Panc1 (cell line): ENCODE measurements around the gene GRIK1. TPM values are rescaled to one million over a fixed set of nuclear protein-coding genes. Genes with fewer than 3 reads are reported as not detected.

ENCODE experiments used
- ATAC-seq: fragments of 200-7000 bp; cut with Tn5 transposase; 2 replicates; pipeline ENCODE4 v1.9.1; 2020; ENCODE audit warnings: mild to moderate bottlenecking, moderate library complexity
- BruUV-seq: library from RNA; stranded (reverse); fragments of 400-500 nt; replicated peaks from 2 replicates; lab custom pipeline; 2021; lab: Mats Ljungman, UMichigan
- CTCF ChIA-PET: fragments of 300-600 bp; sonication (Branson Sonifier 250); formaldehyde crosslinking; loops from one replicate; lab custom pipeline; 2022; ENCODE audit warnings: antibody characterized with exemption; lab: Charles Lee
- POLR2A ChIA-PET: fragments of 300-600 bp; sonication (Branson Sonifier 250); formaldehyde crosslinking; loops from one replicate; lab custom pipeline; 2022; ENCODE audit warnings: antibody characterized with exemption; lab: Charles Lee
- DNase-seq: peaks from one replicate; pipeline ENCODE4 v3.0.0-alpha.2; 2010; ENCODE audit warnings: low read depth, low spot score
- H3K27ac ChIP-seq: 2 replicates; pipeline ENCODE4 v1.5.1; 2011; ENCODE audit warnings: mild to moderate bottlenecking, low read length, inconsistent platforms
- H3K27me3 ChIP-seq: fragments of 200-500 bp; sonication (Bioruptor generic); 2 replicates; pipeline ENCODE4 v1.6.0; 2014; ENCODE audit warnings: low read length, inconsistent platforms; ENCODE audit not compliant: control insufficient read depth, insufficient read depth
- H3K36me3 ChIP-seq: fragments of 200-500 bp; sonication (Bioruptor generic); 2 replicates; pipeline ENCODE4 v1.5.1; 2014; ENCODE audit warnings: inconsistent platforms, mild to moderate bottlenecking, low read length, moderate library complexity; ENCODE audit not compliant: control insufficient read depth, insufficient read depth
- H3K4me1 ChIP-seq: 2 replicates; pipeline ENCODE4 v1.5.1; 2011; ENCODE audit warnings: inconsistent platforms, mild to moderate bottlenecking, low read length, moderate library complexity; ENCODE audit not compliant: control insufficient read depth, insufficient read depth
- H3K4me3 ChIP-seq, 2 experiments: 2 replicates each; pipeline ENCODE4 v1.5.1; 2011 to 2012; ENCODE audit warnings: low read depth in 2 of 2, low read length in 2 of 2, mild to moderate bottlenecking in 2 of 2, inconsistent platforms in 1 of 2, moderate library complexity in 1 of 2
- H3K9me3 ChIP-seq: fragments of 200-500 bp; sonication (Bioruptor generic); 2 replicates; pipeline ENCODE4 v1.5.1; 2014; ENCODE audit warnings: low read depth, mild to moderate bottlenecking, inconsistent platforms, low read length, moderate library complexity; ENCODE audit not compliant: control insufficient read depth, insufficient read depth
- POLR2AphosphoS5 ChIP-seq: IDR thresholded peaks from 2 replicates; pipeline ENCODE4 v1.6.1; 2012; ENCODE audit warnings: mild to moderate bottlenecking, low read depth, low read length, moderate library complexity
- SIN3A ChIP-seq: IDR thresholded peaks from 2 replicates; pipeline ENCODE4 v1.6.1; 2012; ENCODE audit warnings: low read depth, mild to moderate bottlenecking, low read length, moderate library complexity, borderline replicate concordance; ENCODE audit not compliant: insufficient read depth
- TCF7L2 ChIP-seq: IDR thresholded peaks from 2 replicates; pipeline ENCODE4 v1.6.1; 2011; ENCODE audit warnings: mild to moderate bottlenecking, low read depth, low read length, inconsistent platforms
- in situ Hi-C: cut with HindIII; loops from 2 replicates; pipeline ENCODE4 v1.10.0; 2016; ENCODE audit warnings: low sequenced_read_pairs, low pct_unique_long_range_greater_than_20kb
- intact Hi-C: fragments of 100-400 bp; cut with micrococcal nuclease; formaldehyde crosslinking; loops from one replicate; pipeline ENCODE4 v1.10.0; 2022; ENCODE audit not compliant: unreplicated experiment
- total RNA-seq: library from RNA; stranded (reverse); gene quantifications from one replicate; pipeline ENCODE4 v1.2.1, GENCODE V29; 2021; ENCODE audit not compliant: unreplicated experiment
- TF ChIP-seq, protein P1 (sequence below), 2 experiments: IDR thresholded peaks; 2 replicates each; pipeline ENCODE4 v1.6.1; 2011 to 2012; ENCODE audit warnings: low read depth in 2 of 2, control low read depth in 1 of 2, low read length in 1 of 2, mild to moderate bottlenecking in 1 of 2, moderate library complexity in 1 of 2; ENCODE audit not compliant: insufficient read depth in 1 of 2
- TF ChIP-seq, protein P2 (sequence below): fragments of 450-650 bp; IDR thresholded peaks from 2 replicates; pipeline ENCODE4 v1.5.1; 2017; ENCODE audit warnings: mild to moderate bottlenecking

The GRIK1 gene
- total RNA-seq, 1 experiment from 2014 or later = not detected

DNA sequence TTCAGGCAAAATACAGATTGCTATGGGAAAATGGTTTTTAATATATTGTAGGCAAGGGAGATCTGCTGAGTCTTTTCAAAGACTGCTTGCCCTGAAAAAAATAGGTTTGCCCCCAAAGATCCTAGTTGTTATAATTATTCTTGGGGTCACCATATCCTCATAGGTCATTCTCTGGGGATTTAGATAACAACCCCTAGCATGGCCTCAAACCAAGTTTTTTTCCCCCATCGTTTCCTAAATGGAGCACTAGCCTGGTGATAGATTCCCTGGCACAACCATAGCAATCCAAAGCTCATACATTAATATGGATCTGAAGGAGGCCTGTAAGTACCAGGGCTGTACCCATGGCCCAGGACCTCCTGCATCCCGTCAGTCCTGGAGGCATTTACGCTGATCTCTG is 325.9 kb downstream of the GRIK1 start:
- intact Hi-C loops = no loop called here
- no TSS peak for BruUV-seq
- in situ Hi-C loops = no loop called here
- no peaks in the 10 kb centered on the region for H3K9me3 ChIP-seq
- DNase-seq (no peak), ATAC-seq (no peak)
- H3K27ac ChIP-seq = no peak overlapping the region
- no peaks in the 10 kb centered on the region for H3K4me1 ChIP-seq
- TF ChIP-seq TCF7L2 = no peak
- TF ChIP-seq, protein P1, sequence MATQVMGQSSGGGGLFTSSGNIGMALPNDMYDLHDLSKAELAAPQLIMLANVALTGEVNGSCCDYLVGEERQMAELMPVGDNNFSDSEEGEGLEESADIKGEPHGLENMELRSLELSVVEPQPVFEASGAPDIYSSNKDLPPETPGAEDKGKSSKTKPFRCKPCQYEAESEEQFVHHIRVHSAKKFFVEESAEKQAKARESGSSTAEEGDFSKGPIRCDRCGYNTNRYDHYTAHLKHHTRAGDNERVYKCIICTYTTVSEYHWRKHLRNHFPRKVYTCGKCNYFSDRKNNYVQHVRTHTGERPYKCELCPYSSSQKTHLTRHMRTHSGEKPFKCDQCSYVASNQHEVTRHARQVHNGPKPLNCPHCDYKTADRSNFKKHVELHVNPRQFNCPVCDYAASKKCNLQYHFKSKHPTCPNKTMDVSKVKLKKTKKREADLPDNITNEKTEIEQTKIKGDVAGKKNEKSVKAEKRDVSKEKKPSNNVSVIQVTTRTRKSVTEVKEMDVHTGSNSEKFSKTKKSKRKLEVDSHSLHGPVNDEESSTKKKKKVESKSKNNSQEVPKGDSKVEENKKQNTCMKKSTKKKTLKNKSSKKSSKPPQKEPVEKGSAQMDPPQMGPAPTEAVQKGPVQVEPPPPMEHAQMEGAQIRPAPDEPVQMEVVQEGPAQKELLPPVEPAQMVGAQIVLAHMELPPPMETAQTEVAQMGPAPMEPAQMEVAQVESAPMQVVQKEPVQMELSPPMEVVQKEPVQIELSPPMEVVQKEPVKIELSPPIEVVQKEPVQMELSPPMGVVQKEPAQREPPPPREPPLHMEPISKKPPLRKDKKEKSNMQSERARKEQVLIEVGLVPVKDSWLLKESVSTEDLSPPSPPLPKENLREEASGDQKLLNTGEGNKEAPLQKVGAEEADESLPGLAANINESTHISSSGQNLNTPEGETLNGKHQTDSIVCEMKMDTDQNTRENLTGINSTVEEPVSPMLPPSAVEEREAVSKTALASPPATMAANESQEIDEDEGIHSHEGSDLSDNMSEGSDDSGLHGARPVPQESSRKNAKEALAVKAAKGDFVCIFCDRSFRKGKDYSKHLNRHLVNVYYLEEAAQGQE (IDR thresholded peaks at IDR 0.05; ENCODE audit: insufficient read depth in 1 of 2, low read depth in 2 of 2, low read length in 1 of 2) = no peak
- TF ChIP-seq SIN3A = no peak
- no peak for TF ChIP-seq POLR2AphosphoS5
- TF ChIP-seq, protein P2, sequence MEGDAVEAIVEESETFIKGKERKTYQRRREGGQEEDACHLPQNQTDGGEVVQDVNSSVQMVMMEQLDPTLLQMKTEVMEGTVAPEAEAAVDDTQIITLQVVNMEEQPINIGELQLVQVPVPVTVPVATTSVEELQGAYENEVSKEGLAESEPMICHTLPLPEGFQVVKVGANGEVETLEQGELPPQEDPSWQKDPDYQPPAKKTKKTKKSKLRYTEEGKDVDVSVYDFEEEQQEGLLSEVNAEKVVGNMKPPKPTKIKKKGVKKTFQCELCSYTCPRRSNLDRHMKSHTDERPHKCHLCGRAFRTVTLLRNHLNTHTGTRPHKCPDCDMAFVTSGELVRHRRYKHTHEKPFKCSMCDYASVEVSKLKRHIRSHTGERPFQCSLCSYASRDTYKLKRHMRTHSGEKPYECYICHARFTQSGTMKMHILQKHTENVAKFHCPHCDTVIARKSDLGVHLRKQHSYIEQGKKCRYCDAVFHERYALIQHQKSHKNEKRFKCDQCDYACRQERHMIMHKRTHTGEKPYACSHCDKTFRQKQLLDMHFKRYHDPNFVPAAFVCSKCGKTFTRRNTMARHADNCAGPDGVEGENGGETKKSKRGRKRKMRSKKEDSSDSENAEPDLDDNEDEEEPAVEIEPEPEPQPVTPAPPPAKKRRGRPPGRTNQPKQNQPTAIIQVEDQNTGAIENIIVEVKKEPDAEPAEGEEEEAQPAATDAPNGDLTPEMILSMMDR = no peak
- H3K36me3 ChIP-seq = no peaks in the 10 kb centered on the region
- no peaks in the 10 kb centered on the region for H3K27me3 ChIP-seq
- H3K4me3 ChIP-seq = no peak overlapping the region
- ChIA-PET CTCF (no interaction called here), POLR2A (no interaction called here)

DNA sequence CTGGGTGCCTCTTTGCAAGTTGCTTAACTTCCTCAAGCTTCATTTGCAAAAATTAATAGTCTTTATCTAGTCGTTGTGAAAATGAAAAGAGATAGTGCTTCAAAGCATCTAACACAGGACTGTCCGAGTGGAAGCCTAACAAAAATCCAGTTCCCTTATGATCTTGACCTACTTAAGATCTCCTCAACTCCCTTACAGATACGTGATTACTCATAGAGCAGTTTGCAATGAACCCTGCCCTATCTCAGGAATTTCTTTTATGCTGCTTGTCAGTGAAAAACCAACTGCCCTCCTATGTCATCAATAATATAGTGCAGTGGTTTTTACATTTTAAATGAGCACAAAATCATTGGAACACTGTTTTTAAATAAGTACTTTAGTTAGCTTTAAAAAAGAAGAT is 326.8 kb downstream of the GRIK1 start:
- Histone ChIP-seq H3K4me1 (no peaks in the 10 kb centered on the region), H3K4me3 (no peak overlapping the region), H3K9me3 (no peaks in the 10 kb centered on the region), H3K36me3 (no peaks in the 10 kb centered on the region), H3K27me3 (no peaks in the 10 kb centered on the region), H3K27ac (no peak overlapping the region)
- TF ChIP-seq POLR2AphosphoS5 (no peak), SIN3A (no peak), TCF7L2 (no peak)
- TF ChIP-seq, protein P1 (IDR thresholded peaks at IDR 0.05; ENCODE audit: insufficient read depth in 1 of 2, low read depth in 2 of 2, low read length in 1 of 2) = no peak
- TF ChIP-seq, protein P2 = no peak
- DNase-seq (no peak), ATAC-seq (no peak)
- BruUV-seq = no TSS peak
- intact Hi-C loops = no loop called here
- ChIA-PET POLR2A (no interaction called here), CTCF (no interaction called here)
- in situ Hi-C loops = no loop called here
